Stimulated activated CD8-positive, alpha-beta memory T cell treated with anti-CD3 and anti-CD28 coated beads, Interleukin-15, amount 100 ng/mL, for 4 hours (primary cell): ENCODE results near the gene OR5D14.

ENCODE experiments used
- DNase-seq, 2 donors: peaks; one replicate each; pipeline ENCODE4 v3.0.0-alpha.2; 2020; ENCODE audit warnings: low read depth in 2 of 2

Gene OR5D14

GRCh38 chr11:55795256-55795655 is at the start of gene OR5D14:
Gene OR5D14 (plus strand): TSS chr11:55795556. CDS start chr11:55795556, 0 bp downstream.
- no peak for DNase-seq

GRCh38 chr11:55773138-55773537 is 22.2 kb upstream of the OR5D14 start, which contains the start of gene OR5D13:
Gene OR5D13 (plus strand): TSS chr11:55773438. CDS start chr11:55773438, 0 bp downstream.
- DNase-seq, result no peak

GRCh38 chr11:55791606-55792005 is 3.8 kb upstream of the OR5D14 start:
- no peak for DNase-seq

GRCh38 chr11:55793321-55793720 is 2.0 kb upstream of the OR5D14 start:
- DNase-seq, result no peak

- DNase-seq, result no peak
Observed at GRCh38 chr11:55806248-55806647, 10.9 kb downstream of the OR5D14 start.

- DNase-seq, result no peak
Observed at GRCh38 chr11:55811067-55811466, 15.7 kb downstream of the OR5D14 start, which contains the start of gene OR5L1. Gene OR5L1 (plus strand): TSS chr11:55811367. CDS start chr11:55811467, 100 bp downstream.

GRCh38 chr11:55819330-55819729 is 24.0 kb downstream of the OR5D14 start, which contains the start of gene OR5D18:
Gene OR5D18 (plus strand): TSS chr11:55819630. CDS start chr11:55819630, 0 bp downstream.
- no peak for DNase-seq

- no peak for DNase-seq
Observed at GRCh38 chr11:55826919-55827318, 31.6 kb downstream of the OR5D14 start, which contains the start of gene OR5L2. Gene OR5L2 (plus strand): TSS chr11:55827219. CDS start chr11:55827219, 0 bp downstream.

GRCh38 chr11:55838452-55838851 is 43.1 kb downstream of the OR5D14 start, which contains the start of gene OR5D16:
Gene OR5D16 (plus strand): TSS chr11:55838752. CDS start chr11:55838752, 0 bp downstream.
- DNase-seq, result no peak
